Stimulated activated CD4-positive, alpha-beta T cell treated with anti-CD3 and anti-CD28 coated beads, Interleukin-4, amount 100 ng/mL, for 4 hours (primary cell): ENCODE measurements around the gene PLEKHG7.
"Not testable (repeated sequence)": the region's sequence is repeated elsewhere in the genome, so short reads cannot be mapped to it uniquely, and the experiment has no call there.

Source experiments
- DNase-seq, 2 experiments: peaks; one replicate each; pipeline ENCODE4 v3.0.0-alpha.2; 2020

The PLEKHG7 gene

DNA sequence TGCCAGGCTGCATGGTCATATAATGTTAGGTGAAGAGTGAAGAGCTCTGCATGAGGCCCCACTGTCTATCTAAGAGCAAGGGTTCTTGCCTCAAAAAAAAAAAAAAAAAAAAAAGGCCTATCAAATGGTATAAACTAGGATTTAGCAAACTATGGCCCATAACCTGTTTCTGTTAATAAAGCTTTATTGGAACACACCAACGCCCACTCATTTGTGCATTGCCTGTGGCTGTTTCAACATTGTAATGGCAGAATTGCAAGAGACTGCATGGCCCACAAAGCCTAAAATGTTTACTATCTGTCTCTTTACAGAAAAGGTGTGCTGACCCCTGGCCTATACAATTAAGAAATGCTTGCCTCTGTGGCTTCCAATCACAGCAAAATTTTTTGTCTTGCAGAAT lies 12.8 kb downstream of the PLEKHG7 start:
- DNase-seq = no peak

DNA sequence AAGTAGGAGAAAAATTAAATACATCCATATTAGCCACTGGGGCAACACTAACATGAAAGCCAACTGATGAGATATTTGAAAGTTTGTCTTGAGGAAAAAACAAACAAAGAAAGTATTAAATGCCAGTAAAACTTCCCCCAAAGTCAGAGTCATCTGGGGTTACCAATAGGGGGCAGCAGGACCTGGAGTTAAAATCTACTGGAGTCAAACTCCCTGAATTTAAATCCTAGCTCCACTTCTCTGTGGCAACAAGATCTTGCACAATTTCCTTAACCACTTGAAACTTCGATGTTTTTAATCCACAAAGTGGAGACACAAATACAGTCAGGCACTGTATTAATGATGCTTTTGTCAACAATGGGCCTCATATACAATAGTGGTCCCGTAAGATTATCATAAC lies 14.4 kb downstream of the PLEKHG7 start:
- no peak for DNase-seq

DNA sequence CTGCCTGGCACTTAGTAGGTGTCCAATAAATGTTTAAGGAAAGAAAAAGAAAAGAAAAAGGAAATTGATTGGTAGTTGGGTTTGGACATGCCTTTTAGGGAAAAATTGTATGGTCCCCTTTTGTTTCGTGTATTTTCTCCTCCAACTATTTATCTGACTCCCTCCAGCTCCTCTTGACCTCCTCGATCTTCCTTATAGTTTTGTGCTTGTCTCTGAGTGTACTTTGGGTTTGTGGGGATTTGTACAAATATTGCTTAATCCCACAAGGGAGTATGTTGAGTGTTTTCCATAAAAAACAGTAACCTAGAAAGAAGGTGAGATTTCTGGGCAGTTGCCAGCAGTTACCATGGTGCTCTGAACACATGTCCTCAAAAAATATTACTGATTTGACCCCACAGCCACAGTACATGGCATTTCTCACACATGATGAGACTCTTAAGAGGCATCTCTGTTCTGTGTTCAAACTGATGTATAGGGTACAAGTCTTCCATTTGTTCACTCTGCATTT lies 15.7 kb downstream of the PLEKHG7 start:
- no peak for DNase-seq

DNA sequence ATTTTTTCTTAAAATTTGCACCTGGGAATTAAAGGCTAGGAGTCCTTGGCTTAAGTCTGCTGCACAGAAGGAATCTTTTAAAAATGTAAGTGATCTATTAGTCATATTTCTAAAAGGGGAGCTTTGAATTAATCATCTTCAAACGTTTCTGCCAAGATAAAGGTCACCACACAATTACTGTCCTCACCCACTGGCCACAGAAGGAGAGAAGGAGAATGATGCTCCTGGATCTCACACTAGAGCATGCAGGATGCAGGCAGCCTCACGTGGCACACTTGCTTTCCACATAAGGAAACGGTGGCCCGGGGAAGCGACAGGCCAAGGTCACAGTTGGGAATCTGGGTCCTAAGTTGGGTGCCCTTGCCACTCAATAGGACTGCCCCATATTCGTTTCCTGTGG lies 16.9 kb downstream of the PLEKHG7 start:
- no peak for DNase-seq

DNA sequence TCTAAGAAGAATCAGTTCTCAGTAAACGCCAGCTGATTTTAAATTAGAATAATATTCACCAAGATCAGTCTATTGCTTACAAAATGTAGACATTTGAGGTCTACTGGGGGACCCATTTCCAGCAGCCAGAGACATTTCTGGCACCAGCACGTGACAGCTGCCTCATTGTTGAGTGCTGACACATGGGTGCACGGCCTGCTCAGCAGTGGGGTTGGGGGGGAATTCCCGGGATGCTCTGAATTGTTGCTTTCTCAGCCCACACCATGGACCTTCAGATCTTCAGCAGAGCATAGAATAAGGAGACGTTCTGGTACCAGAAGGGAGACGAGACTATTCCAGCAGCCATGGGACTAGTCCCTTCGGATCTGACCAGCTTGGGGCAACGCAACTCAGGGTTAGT lies 18.3 kb downstream of the PLEKHG7 start:
- no peak for DNase-seq

DNA sequence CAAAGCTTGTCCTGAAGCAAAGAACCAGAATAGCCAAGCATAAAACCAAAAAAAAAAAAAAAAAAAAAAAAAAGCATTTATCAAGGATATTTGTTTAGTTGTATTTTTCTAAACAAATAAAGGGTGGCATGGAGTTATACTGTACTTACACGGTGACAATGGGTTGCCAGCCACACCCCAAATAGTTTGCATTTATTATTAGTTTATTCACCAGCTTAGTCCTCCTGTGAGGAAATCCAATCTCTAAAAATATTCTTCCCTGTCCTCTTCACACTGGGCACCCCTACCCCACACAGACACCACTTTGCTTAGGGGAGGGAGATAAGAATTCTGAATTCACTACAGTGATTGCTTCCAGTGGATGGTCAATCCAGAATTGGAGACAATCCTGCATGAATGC lies 18.9 kb downstream of the PLEKHG7 start:
- no peak for DNase-seq

DNA sequence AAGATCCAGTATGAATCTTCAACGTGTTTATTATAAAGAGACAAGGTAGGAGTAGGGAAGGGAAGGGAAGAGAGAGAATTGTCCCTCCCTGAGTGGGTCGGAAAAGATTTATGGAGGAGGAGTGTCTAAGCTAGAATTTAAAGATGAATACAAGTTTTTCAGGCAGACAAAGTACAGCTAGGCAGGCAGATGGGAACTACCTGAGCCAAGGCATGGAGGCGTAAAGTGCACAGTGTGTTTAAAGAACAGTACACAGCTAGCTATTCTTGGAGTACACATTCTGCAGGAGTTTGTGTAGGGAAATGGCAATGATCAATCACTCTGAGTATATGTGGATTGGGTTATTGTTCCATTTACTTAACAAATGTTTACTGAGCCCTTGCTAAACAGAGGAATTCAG lies 20.1 kb downstream of the PLEKHG7 start:
- no peak for DNase-seq

DNA sequence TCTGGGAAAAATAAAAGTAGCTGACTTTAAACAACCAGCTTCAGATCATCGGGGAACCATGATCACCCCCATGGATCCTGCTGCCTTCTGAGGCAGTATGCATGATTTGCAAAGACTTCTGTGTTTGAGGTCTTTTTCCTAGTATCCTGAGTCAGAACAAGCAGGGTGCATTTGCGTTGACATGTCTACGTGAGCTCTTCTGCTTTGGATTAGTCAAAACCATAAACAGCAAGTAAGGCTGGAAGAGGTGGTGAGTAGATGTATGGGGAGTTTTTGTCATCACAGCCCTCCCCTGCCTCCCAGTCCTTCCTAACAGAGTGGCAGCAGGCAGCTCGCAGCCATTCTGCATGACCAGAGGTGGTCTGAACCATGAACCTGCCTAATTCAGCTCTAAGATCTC lies 24.1 kb downstream of the PLEKHG7 start:
- no peak for DNase-seq

DNA sequence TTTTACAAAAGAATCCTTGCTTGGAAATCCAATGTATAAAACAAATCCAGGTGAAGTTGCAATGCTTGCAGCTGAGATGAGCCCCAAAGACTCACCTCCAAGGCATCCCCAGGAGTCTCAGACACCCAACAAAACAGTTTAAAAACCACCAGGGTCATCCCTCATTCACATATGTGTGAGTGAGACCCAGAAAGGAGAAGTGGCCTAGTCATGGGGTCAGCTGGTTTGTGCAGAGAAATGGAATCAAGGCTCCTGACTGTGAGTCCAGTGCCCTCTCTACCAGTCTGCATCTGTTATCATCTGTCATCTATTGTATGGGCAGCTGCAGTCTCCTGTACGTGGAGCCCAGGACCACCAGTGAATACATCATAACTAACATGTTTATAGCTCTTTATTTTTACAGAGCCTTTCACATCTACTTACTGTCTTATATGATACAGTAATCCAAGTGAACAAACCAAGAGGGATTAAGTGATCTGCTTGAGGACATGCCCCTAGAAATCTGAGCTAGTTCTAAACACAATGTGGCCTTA lies 27.1 kb downstream of the PLEKHG7 start:
- DNase-seq = no peak

DNA sequence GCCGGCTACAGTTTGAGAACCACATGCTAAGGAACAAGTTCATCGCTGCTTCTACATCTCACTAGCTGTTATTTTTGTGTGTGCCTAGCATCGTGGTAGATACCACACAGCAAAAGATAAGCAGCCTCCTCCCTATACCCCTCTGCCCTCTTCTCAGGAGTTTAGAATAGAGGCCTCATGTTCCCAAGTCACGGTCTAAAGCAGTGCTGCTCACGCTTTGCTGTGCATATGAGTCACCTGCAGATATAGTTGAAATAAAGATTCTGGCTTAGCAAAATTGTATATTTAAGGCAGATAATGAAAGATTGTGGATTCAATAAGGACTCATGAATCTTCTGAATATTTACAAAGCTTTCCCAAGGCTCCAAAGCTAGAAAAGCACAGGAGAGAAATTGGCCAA lies 28.0 kb downstream of the PLEKHG7 start:
- no peak for DNase-seq

DNA sequence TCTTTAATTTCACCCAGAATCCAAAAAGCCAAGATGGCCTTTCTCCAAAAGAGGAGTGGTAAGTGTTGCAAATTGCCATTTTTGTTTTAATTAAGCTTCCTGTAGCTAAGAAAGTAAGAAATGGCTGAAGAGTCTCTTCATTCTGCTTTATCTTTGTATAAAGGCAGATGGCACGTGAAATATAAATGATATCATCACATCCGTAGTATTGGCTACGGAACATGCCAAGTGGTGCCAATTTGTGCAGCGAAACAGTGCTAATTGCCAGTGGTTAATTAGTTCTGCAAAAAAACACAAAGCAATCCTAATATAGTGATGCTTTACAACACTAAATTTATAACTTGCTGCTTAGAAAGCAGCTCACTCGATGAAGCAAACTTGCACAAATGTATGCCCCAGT lies 29.4 kb downstream of the PLEKHG7 start:
- DNase-seq = no peak

DNA sequence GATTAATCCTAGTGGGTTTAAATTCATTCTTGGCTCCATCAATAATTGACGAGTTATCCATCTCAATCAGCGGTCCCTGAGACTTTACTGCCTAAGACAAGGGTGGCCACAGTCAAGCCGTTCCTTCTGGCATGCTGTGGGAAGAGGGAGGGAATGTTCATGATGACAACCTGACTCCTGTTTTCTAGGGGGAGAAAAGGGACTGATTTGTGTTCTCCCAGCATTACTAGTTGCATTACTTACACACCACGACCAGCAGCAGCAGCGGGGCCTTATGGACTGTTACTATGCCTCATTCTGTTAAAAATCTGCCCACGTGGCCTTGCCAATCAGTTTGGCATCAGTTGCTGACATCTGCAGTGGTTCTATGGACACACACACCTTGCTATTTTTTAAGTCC lies 29.9 kb downstream of the PLEKHG7 start:
- DNase-seq = no peak

DNA sequence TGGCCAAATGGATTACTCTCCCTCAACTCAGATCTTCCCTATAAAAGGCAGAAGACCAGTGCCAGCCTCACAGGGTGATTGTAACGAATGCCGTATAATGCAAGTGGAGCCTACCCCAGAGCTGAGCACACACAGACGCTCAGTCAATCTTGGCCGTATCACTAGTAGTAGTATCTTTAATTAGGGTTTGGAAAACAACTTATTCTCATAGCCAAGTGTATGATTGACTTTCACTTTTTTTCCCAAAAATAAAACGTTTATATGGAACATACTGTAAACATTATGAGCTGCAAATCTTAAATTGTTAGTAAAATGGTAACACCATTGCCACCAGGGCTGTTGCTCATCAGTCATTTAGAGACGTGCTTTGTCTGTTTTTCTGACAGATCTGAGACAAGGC lies 30.4 kb downstream of the PLEKHG7 start:
- no peak for DNase-seq

DNA sequence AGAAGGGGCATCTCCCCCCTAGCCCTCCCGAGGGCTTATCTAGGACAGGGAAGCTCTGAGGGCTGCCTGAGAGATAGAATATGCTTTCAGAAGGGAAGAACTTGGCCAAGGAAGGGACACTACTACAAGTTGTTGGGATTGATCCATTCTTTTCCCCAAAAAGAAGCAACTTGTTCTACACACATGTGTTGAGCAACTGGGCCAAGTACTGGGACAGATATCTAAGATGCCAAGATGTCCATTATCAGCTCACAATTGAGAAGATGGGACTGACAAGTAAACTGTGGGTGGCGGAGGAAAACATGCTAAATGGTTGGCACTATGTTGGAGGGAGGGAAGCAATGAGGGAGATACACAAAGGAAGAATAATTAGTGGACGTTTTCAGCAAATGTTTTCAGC lies 30.9 kb downstream of the PLEKHG7 start:
- no peak for DNase-seq

DNA sequence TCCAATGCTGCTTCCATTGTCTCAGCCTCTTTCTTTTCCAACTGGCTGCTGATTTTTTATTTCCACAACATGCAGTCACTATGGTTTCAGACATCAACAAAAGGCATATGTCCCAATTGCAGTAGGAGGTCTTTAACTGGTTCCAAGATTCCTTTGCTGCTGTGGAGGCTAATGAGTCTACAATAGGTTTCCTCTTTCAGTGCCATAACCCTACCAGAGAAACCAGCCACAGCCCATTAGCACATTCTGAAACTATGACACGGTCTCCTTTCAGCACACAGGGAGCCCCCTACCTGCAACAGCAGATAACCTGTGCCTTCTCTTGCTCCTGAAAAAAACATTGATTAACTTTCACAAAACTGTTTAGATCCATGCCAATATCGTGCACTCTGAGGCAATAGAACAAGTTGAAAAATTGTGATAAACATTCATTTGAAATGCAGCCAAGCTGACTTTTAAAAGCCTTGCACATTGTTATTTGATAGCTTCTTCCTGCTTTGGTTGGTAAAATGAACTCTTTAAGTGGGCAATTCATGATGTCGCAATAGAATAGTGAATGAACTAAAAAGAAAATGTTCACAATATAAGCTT lies 32.4 kb downstream of the PLEKHG7 start:
- DNase-seq = no peak

DNA sequence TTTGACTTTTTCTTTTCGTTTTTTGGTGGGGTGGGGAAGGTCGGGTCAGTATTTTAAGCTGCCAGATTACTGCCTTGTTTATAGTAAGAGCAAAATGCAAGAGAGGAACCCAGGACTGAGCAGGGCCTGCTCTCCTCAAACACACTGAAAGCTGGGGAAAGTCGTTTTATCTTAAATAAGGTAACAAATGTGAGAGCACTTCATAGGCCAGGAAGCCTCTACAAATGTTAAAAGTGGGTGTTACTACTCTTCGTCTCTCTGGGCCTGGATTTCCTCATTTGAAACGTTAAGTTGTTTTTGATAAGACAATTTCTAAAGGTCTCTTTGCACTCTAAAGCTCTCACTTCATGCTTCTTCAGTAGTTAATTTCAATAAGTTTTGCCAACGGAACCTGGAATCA lies 33.8 kb downstream of the PLEKHG7 start:
- no peak for DNase-seq

DNA sequence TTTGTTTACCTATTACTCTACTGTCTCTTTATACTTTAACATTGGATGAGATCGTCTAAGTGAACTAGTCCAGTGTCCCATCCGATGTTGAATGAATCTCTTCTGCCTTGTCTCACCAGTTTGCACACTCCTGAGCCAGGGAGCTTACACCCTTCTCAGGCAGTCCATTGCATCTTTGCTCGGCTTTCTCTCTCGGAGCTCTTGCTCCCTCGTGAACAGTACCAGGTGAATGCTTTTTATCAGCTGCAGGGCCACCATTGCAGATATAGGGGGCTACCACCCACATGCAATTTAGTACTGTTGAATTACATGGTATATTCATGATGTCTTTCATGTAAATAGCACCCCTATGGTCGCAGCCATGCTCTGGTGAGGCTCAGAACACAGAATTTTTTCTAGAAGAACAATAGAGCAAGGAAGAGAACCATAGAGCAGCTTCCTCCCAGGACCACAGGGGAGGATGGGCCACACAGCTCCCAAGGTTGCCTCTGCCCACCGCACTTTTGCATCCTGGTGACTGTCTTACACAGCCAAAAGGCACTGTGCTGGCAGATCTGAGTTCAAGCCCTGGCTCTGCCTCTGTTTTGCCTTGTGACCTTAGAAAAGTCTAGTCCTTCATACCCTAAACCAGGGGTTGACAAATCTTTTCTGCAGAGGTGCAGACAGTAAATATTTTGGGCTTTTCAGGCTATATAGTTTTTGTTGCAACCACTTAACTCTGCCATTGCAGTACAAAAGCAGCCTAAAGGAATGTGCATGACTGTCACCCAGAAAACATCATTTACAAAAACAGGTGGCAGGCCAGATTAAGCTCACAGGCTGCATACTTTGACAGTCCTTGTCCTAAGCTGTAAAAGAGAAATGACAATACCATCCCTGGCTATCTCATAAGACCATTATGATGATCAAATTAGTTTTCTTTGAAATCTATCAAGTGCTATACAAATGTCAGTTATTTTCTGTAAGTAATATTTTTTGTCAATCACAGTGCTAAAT lies 35.4 kb downstream of the PLEKHG7 start:
- DNase-seq = no peak

DNA sequence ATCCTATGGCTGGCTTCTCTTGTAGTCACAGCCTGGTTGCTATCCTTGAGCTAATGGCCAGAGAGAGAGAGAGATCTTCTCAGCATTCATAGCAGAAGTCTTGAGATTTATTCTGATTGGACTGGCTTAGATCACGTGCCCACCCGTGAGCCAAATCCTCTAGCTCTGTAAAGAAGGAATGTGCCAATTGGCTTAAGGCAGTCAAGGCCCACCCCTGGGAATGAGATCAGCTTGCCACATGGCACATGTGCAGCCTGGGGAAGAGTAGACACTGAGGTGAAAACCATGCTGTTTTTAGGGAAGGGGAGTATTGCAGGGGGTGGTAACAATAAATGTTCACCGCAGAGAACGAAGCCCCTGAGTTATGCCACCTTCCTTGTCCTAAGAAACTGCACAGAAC lies 36.3 kb downstream of the PLEKHG7 start:
- no peak for DNase-seq

DNA sequence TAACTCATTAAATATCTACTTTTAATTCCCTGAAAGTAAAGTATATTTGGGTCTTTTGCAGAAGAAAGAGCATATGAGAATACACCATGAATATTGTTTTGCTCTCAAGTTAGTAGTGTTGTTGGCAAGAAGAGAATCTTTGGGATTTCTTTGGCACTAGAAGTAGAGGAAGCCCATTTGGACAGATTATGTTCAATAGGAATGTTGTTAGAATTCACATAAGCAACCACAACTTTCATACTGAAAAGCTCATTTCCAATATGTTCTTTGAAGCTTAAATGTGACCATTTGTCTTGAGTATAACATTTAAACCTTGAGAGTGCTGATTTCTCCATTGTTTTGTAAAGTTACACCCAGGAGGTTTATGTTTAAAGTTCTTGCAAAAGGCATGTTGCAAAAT lies 37.6 kb downstream of the PLEKHG7 start:
- DNase-seq = no peak

DNA sequence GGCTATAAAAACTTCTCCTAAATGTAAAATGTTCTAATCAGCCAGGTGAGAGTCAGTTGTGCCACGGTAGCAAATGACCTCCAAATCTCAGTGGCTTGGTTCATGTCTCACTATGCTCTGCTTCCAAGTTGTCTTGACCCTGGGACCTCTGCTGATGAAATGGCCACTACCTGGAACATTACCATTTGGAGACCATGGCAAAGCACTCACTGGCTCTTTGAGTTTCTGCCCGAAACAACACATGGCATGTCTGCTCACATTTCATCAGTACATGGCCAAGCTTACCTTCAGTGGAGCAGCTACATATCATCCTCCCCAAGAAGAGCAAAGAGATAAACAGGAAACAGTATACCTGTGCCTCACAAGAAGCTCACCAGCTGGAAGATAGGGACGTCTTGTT lies 40.2 kb downstream of the PLEKHG7 start:
- DNase-seq = no peak

DNA sequence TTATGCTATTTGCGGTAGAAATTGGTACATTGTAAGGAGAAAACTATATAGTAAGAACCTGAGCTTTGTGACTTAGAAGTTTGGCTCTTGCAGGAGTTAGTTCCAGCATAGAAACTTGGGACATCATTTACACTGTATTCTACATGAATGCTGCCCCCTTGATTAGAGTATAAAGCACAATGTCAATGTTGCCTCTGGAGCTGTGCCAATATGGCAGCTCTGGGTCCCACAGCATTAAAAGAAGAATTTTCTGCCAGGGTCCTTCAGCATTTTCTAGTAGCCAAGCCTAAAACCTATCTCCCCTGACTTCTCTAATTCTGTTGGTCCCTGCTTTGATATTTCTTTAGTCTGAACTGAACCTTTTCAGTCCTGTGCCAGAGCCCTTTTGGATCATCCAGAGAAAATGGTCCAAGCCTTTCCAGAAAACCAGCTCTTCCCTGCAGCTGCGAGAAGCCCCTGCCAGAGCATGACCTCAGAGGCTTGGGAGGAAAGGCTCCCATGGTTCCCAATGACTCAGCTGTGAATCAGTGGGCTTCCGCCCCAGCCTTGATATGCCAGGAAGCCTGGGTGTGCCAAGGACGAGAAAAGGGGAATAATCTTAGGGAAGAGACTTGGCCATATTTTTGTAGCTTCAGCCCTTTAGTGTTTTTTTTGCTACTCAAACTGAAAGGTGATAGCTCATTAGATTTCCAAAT lies 43.2 kb downstream of the PLEKHG7 start:
- no peak for DNase-seq

DNA sequence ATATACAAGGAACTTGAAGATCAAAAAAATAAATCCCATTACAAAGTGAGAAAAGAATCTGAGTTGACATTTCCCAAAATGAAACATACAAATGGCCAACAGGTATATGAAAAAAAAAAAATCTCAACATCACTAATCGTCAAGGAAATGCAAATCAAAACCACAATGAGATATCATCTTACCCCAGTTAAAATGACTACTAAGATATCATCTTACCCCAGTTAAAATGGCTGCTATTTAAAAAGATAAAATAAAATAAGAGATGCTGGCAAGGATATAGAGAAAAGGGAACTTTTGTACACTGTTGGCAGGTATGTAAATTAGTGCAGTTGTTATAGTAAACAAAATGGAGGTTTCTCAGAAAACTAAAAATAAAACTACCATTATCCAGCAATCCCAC lies 44.4 kb downstream of the PLEKHG7 start:
- no peak for DNase-seq

DNA sequence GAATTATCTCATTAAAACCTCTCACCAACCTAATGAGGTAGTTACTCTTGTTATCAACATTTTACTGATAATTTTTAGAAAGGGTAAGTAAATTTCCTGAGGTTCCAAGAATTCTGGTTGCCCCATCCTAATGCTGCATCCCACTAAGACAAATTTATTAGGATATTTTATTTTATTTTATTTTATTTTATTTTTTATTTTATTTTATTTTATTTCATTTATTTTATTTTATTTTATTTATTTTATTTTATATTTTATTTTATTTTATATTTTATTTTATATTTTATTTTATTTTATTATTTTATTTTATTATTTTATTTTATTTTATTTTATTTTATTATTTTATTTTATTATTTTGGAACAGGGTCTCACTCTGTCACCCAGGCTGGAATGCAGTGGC lies 46.9 kb downstream of the PLEKHG7 start:
- not testable (repeated sequence) for DNase-seq
